K562 (cell line): ENCODE results near the gene ADD1. TPM values are rescaled to one million over a fixed set of nuclear protein-coding genes. Genes with fewer than 3 reads are reported as not detected.

Source experiments
- ATAC-seq: fragments of 200-7000 bp; cut with Tn5 transposase; 3 replicates; pipeline ENCODE4 v1.9.1; 2020; ENCODE audit warnings: moderate library complexity
- BruUV-seq: library from RNA; stranded (reverse); fragments of 400-500 nt; replicated peaks from 2 replicates; lab custom pipeline; 2021; lab: Mats Ljungman, UMichigan
- CTCF ChIA-PET: fragments of 300-600 bp; formaldehyde crosslinking; extraction: SDS; loops from one replicate; lab custom pipeline; 2021; ENCODE audit warnings: low intra/inter-chr PET ratio; lab: Yijun Ruan, JAX
- POLR2A ChIA-PET: fragments of 300-600, 350-650 bp; sonication (Branson Sonifier 250); formaldehyde crosslinking; extraction: SDS; loops from one replicate; lab custom pipeline; 2021; ENCODE audit warnings: antibody characterized with exemption, inconsistent platforms; lab: Yijun Ruan, JAX
- DNase-seq, 4 experiments: peaks; one replicate each; pipeline versions ENCODE4 v3.0.0 to v3.0.0-alpha.2; 2011 to 2018; ENCODE audit warnings: low spot score in 3 of 4, mixed read lengths in 3 of 4; ENCODE audit errors: extremely low read depth in 1 of 4
- FAIRE-seq: peaks from 2 replicates; lab custom pipeline; 2011; peaks lifted over from hg19 to GRCh38; lab: Jason Lieb, UNC
- H2AFZ ChIP-seq: 2 replicates; pipeline ENCODE4 v1.6.0; 2011; ENCODE audit warnings: low read depth, low read length, control low read depth, inconsistent platforms
- H3K27ac ChIP-seq: fragments of 200-600 bp; 3 replicates; pipeline ENCODE4 v1.8.0; 2011; ENCODE audit warnings: low read depth, mild to moderate bottlenecking, control low read depth, inconsistent platforms, low read length, moderate library complexity, mixed read lengths; ENCODE audit errors: extremely low read depth
- H3K27me3 ChIP-seq, 2 experiments: fragments of 300-600 bp in 1 of 2; 2 replicates in 1 of 2; 3 replicates in 1 of 2; pipeline versions ENCODE4 v1.6.0 to v1.8.0; 2011; ENCODE audit warnings: inconsistent platforms in 2 of 2, low read length in 2 of 2, mild to moderate bottlenecking in 1 of 2, mixed read lengths in 1 of 2, moderate library complexity in 1 of 2; ENCODE audit not compliant: control insufficient read depth in 2 of 2, insufficient read depth in 2 of 2
- H3K36me3 ChIP-seq: fragments of 300-600 bp; 3 replicates; pipeline ENCODE4 v1.8.0; 2011; ENCODE audit warnings: mild to moderate bottlenecking, low read length, inconsistent platforms; ENCODE audit not compliant: control insufficient read depth, insufficient read depth
- H3K4me1 ChIP-seq, 2 experiments: fragments of 200-600 bp in 1 of 2; replicated peaks in 1 of 2; 2 replicates in 1 of 2; 3 replicates in 1 of 2; pipeline versions ENCODE4 v1.5.1 to v1.8.0; 2011; ENCODE audit warnings: inconsistent platforms in 2 of 2, low read length in 2 of 2, mild to moderate bottlenecking in 1 of 2, mixed read lengths in 1 of 2, moderate library complexity in 1 of 2; ENCODE audit not compliant: control insufficient read depth in 2 of 2, insufficient read depth in 2 of 2
- H3K4me2 ChIP-seq: 2 replicates; pipeline ENCODE4 v1.6.1; 2011; ENCODE audit warnings: low read length, control low read depth, inconsistent platforms, mixed read lengths; ENCODE audit not compliant: insufficient read depth
- H3K4me3 ChIP-seq: fragments of 200-600 bp; sonication (generic), shearing (Covaris generic); 2 replicates; pipeline ENCODE4 v1.5.1; 2016; ENCODE audit warnings: control low read depth, inconsistent platforms
- H3K79me2 ChIP-seq: fragments of 200-600 bp; 3 replicates; pipeline ENCODE4 v1.8.0; 2011; ENCODE audit warnings: low read length, inconsistent platforms; ENCODE audit not compliant: control insufficient read depth, insufficient read depth
- H3K9ac ChIP-seq, 2 experiments: 2 replicates each; pipeline versions ENCODE4 v1.6.0 to v1.6.1; 2011; ENCODE audit warnings: low read depth in 2 of 2, low read length in 2 of 2, control low read depth in 1 of 2, inconsistent platforms in 1 of 2, mild to moderate bottlenecking in 1 of 2, mixed read lengths in 1 of 2; ENCODE audit not compliant: insufficient read depth in 1 of 2
- H3K9me1 ChIP-seq: one replicate; pipeline ENCODE4 v1.6.0; 2011; ENCODE audit warnings: inconsistent platforms, mild to moderate bottlenecking, low read length, moderate library complexity; ENCODE audit not compliant: control insufficient read depth, insufficient read depth
- H3K9me3 ChIP-seq: replicated peaks from 2 replicates; pipeline ENCODE4 v1.5.1; 2011; ENCODE audit warnings: low read depth, low read length, inconsistent platforms; ENCODE audit not compliant: control insufficient read depth, insufficient read depth
- H4K20me1 ChIP-seq: replicated peaks from 2 replicates; pipeline ENCODE4 v1.6.1; 2011; ENCODE audit warnings: low read length, inconsistent platforms, mixed read lengths; ENCODE audit not compliant: control insufficient read depth, insufficient read depth
- CHD1 ChIP-seq: fragments of 200-600 bp; sonication (generic); IDR thresholded peaks from one replicate; pipeline ENCODE4 v1.6.1; 2012; ENCODE audit warnings: mild to moderate bottlenecking, moderate library complexity, low read length, inconsistent platforms
- DDX20 ChIP-seq: fragments of 450-650 bp; IDR thresholded peaks from 2 replicates; pipeline ENCODE4 v1.6.1; 2016; ENCODE audit warnings: missing genetic modification characterization, low read depth, mild to moderate bottlenecking, missing compliant biosample characterization, moderate library complexity
- HDAC1 ChIP-seq, 2 experiments: fragments of 450-650 bp; IDR thresholded peaks; 2 replicates each; pipeline ENCODE4 v1.6.1; 2016 to 2017; ENCODE audit warnings: inconsistent platforms in 1 of 2, mild to moderate bottlenecking in 1 of 2, moderate library complexity in 1 of 2
- HNRNPLL ChIP-seq: fragments of 200-400 bp; formaldehyde crosslinking; IDR thresholded peaks from 2 replicates; pipeline ENCODE4 v1.6.1; 2017; ENCODE audit warnings: low read length, low read depth, mild to moderate bottlenecking; ENCODE audit not compliant: poor library complexity, severe bottlenecking
- L3MBTL2 ChIP-seq: fragments of 450-650 bp; IDR thresholded peaks from 2 replicates; pipeline ENCODE4 v1.6.1; 2016; ENCODE audit warnings: mild to moderate bottlenecking, moderate library complexity
- MAZ ChIP-seq, 2 experiments: fragments of 450-650 bp in 1 of 2; sonication (generic) in 1 of 2; formaldehyde crosslinking; IDR thresholded peaks in 1 of 2; conservative IDR thresholded peaks in 1 of 2; 2 replicates each; pipeline versions ENCODE4 v1.4.0 to v1.5.0; 2020; ENCODE audit warnings: mild to moderate bottlenecking in 1 of 2, missing genetic modification reagents in 1 of 2
- NR2C2 ChIP-seq, 2 experiments: fragments of 200-800 bp in 1 of 2; sonication (Bioruptor generic) in 1 of 2; sonication (generic) in 1 of 2; formaldehyde crosslinking in 1 of 2; IDR thresholded peaks; 2 replicates each; pipeline versions ENCODE4 v1.6.1 to v1.8.0; 2016 to 2022; ENCODE audit warnings: mild to moderate bottlenecking in 1 of 2, missing compliant biosample characterization in 1 of 2, missing genetic modification characterization in 1 of 2, missing genetic modification reagents in 1 of 2
- PHF8 ChIP-seq: fragments of 200-600 bp; sonication (generic); IDR thresholded peaks from 2 replicates; pipeline ENCODE4 v1.6.1; 2012; ENCODE audit warnings: mixed run types, mild to moderate bottlenecking, inconsistent platforms, low read length, moderate library complexity, borderline replicate concordance
- PHTF2 ChIP-seq: fragments of 250-450 bp; sonication (Bioruptor Pico); IDR thresholded peaks from 2 replicates; pipeline ENCODE4 v1.5.0; 2021; ENCODE audit warnings: mild to moderate bottlenecking
- RBBP5 ChIP-seq: fragments of 200-600 bp; sonication (generic); IDR thresholded peaks from 2 replicates; pipeline ENCODE4 v1.6.1; 2012; ENCODE audit warnings: borderline replicate concordance, mild to moderate bottlenecking, low read length, control low read depth, inconsistent platforms; ENCODE audit not compliant: insufficient read depth, poor library complexity, severe bottlenecking
- SMARCA4 ChIP-seq: fragments of 450-650 bp; IDR thresholded peaks from 2 replicates; pipeline ENCODE4 v1.6.1; 2016
- SMARCA5 ChIP-seq: fragments of 450-650 bp; IDR thresholded peaks from 2 replicates; pipeline ENCODE4 v1.6.1; 2016
- SOX6 ChIP-seq: fragments of 450-650 bp; IDR thresholded peaks from 2 replicates; pipeline ENCODE4 v1.6.1; 2014; ENCODE audit warnings: mild to moderate bottlenecking
- SRSF1 ChIP-seq: fragments of 200-400 bp; formaldehyde crosslinking; IDR thresholded peaks from 2 replicates; pipeline ENCODE4 v1.6.1; 2017; ENCODE audit warnings: mild to moderate bottlenecking, low read depth, low read length, moderate library complexity
- TBP ChIP-seq: optimal IDR thresholded peaks from 2 replicates; pipeline ENCODE3; 2011; ENCODE audit warnings: low read depth, low read length, improper control_type of control experiment
- TEAD1 ChIP-seq, 2 experiments: fragments of 450-650 bp in 1 of 2; sonication (generic) in 1 of 2; formaldehyde crosslinking; IDR thresholded peaks; 2 replicates each; pipeline versions ENCODE4 v1.4.0 to v1.8.0; 2020 to 2022; ENCODE audit warnings: mild to moderate bottlenecking in 2 of 2, missing genetic modification reagents in 1 of 2
- VEZF1 ChIP-seq: fragments of 200-800 bp; sonication (Bioruptor generic); IDR thresholded peaks from 2 replicates; pipeline ENCODE4 v1.6.1; 2017; ENCODE audit warnings: missing genetic modification characterization, missing compliant biosample characterization
- ZNF551 ChIP-seq: fragments of 250-450 bp; sonication (Bioruptor Pico); IDR thresholded peaks from 2 replicates; pipeline ENCODE4 v1.5.0; 2021; ENCODE audit warnings: mild to moderate bottlenecking, moderate library complexity
- WGBS: fragments of 100-300 bp; shearing (Covaris generic); methylation state at CpG from one replicate; pipeline ENCODE4 v1.1.6; 2016; ENCODE audit warnings: low coverage, mixed read lengths; ENCODE audit not compliant: insufficient coverage; ENCODE audit errors: missing lambda C conversion rate; 5-methylcytosine and 5-hydroxymethylcytosine counted together
- in situ Hi-C: fragments of 300-500 bp; cut with MboI; formaldehyde crosslinking; loops from 4 replicates; pipeline ENCODE4 v1.15.0; 2018; ENCODE audit warnings: inconsistent platforms, mixed read lengths
- intact Hi-C: fragments of 100-400 bp; cut with micrococcal nuclease; formaldehyde crosslinking; loops from 2 replicates; pipeline ENCODE4 v1.14.2; 2022
- polyA plus RNA-seq, 8 experiments: library from polyadenylated mRNA; depleted of rRNA in 4 of 8; stranded (reverse) in 5 of 8; unstranded in 3 of 8; fragments of >200 nt; fragmentation: Nextera tagmentation in 2 of 8; fragmentation: Illumina TruSeq in 1 of 8; extraction: Ambion mirVana in 2 of 8; extraction: Trizol in 1 of 8; gene quantifications; 2 replicates each; pipeline versions ENCODE4 v1.2.1 to v1.2.3, GENCODE V29; 2011 to 2014; ENCODE audit warnings: inconsistent platforms in 1 of 8, missing spikeins in 1 of 8
- total RNA-seq, 7 experiments: library from RNA; depleted of rRNA in 6 of 7; stranded (reverse); fragments of >200 nt in 6 of 7; fragmentation: Illumina TruSeq in 2 of 7; extraction: Trizol in 2 of 7; gene quantifications; 2 replicates each; pipeline versions ENCODE4 v1.2.1 to v1.2.3, GENCODE V29; 2011 to 2021; ENCODE audit warnings: low replicate concordance in 1 of 7

ADD1 gene
- total and polyA plus RNA-seq, 9 of the 15 experiments (the other 6 are each of a cell fraction or from before 2014, with no cell fraction given), result 17.5 to 153 (median 74.0) TPM

GRCh38 chr4:2843941-2844584 lies 419 bp downstream of the ADD1 start:
- POLR2A ChIA-PET, result interaction anchor here (0.6 to 1.1 kb wide), 3 partner anchors 13 to 670 kb away, joined by 3 read pairs; no protein-coding TSS in a partner anchor
- Histone ChIP-seq H4K20me1 (peaks cover 5% of the 10 kb centered on the region; the same call in 1 of the 2 replicates), H3K9me1 (no peaks in the 10 kb centered on the region), H3K79me2 (peaks cover 51% of the 10 kb centered on the region), H3K4me3 (peak overlapping the region; percentile 82), H2AFZ (peak overlapping the region; percentile 54; the same call in 1 of the 2 replicates), H3K9me3 (no peaks in the 10 kb centered on the region), H3K36me3 (no peaks in the 10 kb centered on the region), H3K4me1 (peaks cover 25 to 34% of the 10 kb centered on the region in 2 experiments), H3K27me3 (no peaks in the 10 kb centered on the region), H3K4me2 (peak overlapping the region; percentile 86), H3K9ac (peak overlapping the region; percentile 78 to 96), H3K27ac (peak overlapping the region; percentile 83)
- DNase-seq (peak in 2 of 4 experiments; percentile 39 to 74), ATAC-seq (peak; percentile 31), FAIRE-seq (peak; percentile 79)
- BruUV-seq, result no TSS peak
- in situ Hi-C loops (no loop called here), intact Hi-C loops (loop anchor here (5.0 kb wide), 1 partner anchor 52 kb away; the partner anchor contains the start of gene SH3BP2)
- 0% methylated on average over 24 of the region's 74 CpGs for WGBS
- CTCF ChIA-PET, result no interaction called here
- TF ChIP-seq CHD1, result peak; percentile 81
- TF ChIP-seq TEAD1 (CRISPR knock-in tag; IDR thresholded peaks at IDR 0.05), result peak in 1 of 2 experiments; percentile 14; a peak in 1 of 4 replicates
- TF ChIP-seq SRSF1, result no peak
- no peak for TF ChIP-seq NR2C2 (CRISPR knock-in tag; IDR thresholded peaks at IDR 0.05)
- TF ChIP-seq NR2C2 (tag; IDR thresholded peaks at IDR 0.05), result peak; percentile 66
- TF ChIP-seq SOX6, result 0 out of 2 replicates have a peak, but pooled peaks have one; percentile 18
- TF ChIP-seq PHTF2, result no peak
- TF ChIP-seq L3MBTL2, result no peak
- TF ChIP-seq MAZ (CRISPR knock-in tag; conservative IDR thresholded peaks at IDR 0.05 in 1 of 2, IDR thresholded peaks at IDR 0.05 in 1 of 2), result no peak
- TF ChIP-seq DDX20 (tag), result no peak
- 0 out of 4 replicates have a peak, but pooled peaks of 1 of the 2 experiments have one; percentile 24 for TF ChIP-seq HDAC1 (IDR thresholded peaks at IDR 0.05)
- peak; percentile 22 for TF ChIP-seq TBP
- TF ChIP-seq PHF8, result peak; percentile 54; the same call in 1 of the 2 replicates
- peak; percentile 65 for TF ChIP-seq SMARCA4
- TF ChIP-seq RBBP5, result peak; percentile 58
- TF ChIP-seq SMARCA5, result no peak
- TF ChIP-seq VEZF1, result peak; percentile 87
- no peak for TF ChIP-seq ZNF551
- no peak for TF ChIP-seq HNRNPLL
